Activated CD8-positive, alpha-beta memory T cell treated with anti-CD3 and anti-CD28 coated beads, Interleukin-2, amount 50 U/mL, for 24 hours (primary cell): ENCODE results near the gene CHCT1.

Source experiments
- DNase-seq: peaks from one replicate; pipeline ENCODE4 v3.0.0-alpha.2; 2020; ENCODE audit errors: extremely low read depth

CHCT1 gene

GRCh38 chr17:60442271-60443173 is 20.2 kb downstream of the CHCT1 start:
- DNase-seq, result no peak

- DNase-seq, result no peak
Observed at GRCh38 chr17:60443713-60444112, 21.4 kb downstream of the CHCT1 start.

- no peak for DNase-seq
Observed at GRCh38 chr17:60445144-60445543, 22.9 kb downstream of the CHCT1 start.

DNA sequence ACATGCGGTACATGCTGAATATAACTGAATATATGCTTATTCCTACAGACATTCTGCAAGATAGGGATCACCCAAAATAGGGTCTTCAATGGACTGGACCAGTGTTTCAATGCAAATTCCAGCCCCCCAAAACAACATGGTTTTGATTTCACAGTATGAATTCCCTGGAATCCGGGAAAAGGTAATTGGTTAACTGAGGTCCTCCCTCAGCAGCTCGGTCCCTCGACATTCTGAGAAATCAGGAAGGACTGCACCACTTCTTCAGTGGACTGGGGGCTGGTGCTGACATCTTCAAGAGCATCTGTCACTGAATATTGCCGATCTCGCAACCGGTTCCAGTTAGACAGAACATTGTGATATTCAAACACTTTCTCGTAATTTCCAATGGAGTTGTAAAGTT is 25.1 kb downstream of the CHCT1 start:
- DNase-seq, result no peak

DNA sequence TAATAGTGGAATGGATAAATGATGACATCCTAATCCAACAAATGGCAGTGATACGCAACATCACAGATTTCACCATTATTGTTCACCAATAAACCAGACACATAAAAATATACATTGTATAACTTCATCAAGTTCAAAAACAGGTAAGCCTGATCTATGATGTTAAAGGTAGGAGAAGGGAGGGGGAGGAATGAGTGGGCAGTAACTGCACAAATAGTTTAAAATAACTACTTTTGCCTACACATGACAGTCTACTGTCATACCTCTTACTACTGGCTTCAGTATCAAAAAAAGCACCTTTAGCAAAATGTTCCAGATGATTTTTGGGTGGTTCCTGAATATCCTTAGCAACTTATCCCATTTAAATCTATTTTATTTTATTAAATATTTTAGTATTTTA is 28.8 kb downstream of the CHCT1 start:
- no peak for DNase-seq

- DNase-seq, result no peak
Observed at GRCh38 chr17:60451965-60452364, 29.7 kb downstream of the CHCT1 start.

DNA sequence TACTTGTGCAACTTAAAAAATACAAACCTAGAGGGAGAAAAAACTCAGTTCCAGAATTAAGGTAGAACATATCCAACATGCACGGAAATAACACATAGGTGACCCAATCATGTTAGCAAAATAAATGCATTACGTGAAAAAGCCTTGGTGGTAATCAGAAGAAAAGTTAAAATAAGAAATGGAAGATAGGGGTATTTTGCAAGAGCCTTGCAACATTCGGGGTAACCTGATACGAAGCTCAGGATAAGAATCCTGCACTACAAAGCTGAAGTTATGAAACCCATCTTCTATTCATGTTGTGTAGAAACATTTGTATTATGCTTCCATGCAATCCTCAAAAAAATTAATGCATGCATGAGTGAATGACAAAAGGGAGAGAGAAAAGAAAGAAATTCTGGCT is 33.1 kb downstream of the CHCT1 start:
- DNase-seq, result no peak

DNA sequence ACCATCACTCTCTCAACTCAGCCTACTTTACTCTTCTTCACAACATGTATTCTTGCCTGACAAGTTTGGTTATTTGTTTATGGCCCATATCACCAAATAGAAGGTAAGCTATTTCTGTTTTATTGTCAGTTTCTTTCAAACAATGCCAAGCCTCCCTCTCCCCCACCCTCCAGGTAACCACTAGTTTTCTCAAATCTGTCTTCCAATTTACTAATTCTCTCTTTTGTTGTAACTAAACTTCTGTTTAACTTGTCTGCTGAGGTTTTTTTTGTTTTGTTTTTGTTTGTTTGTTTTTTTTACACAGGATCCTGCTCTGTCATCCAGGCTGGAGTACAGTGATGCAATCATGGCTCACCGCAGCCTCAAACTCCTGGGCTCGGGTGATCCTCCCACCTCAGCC is 34.9 kb downstream of the CHCT1 start:
- no peak for DNase-seq

DNA sequence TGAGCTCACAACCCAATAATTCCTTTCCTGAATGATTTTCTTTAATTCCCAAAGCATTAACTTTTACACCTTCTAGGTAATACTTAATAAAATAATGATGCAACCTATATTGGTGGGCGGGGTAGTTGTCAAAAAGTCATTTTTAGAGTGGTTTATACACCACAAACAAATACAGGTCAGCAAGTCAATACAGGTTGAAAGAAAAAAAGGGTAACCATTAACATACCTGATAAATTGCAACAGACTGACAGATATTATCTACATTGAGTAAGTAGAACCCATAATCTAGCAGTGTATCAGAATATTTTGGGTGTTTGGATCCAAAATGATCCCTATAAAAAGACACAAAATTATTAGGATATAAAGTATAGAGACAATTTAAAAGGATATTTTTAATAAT is 39.3 kb downstream of the CHCT1 start:
- no peak for DNase-seq

DNA sequence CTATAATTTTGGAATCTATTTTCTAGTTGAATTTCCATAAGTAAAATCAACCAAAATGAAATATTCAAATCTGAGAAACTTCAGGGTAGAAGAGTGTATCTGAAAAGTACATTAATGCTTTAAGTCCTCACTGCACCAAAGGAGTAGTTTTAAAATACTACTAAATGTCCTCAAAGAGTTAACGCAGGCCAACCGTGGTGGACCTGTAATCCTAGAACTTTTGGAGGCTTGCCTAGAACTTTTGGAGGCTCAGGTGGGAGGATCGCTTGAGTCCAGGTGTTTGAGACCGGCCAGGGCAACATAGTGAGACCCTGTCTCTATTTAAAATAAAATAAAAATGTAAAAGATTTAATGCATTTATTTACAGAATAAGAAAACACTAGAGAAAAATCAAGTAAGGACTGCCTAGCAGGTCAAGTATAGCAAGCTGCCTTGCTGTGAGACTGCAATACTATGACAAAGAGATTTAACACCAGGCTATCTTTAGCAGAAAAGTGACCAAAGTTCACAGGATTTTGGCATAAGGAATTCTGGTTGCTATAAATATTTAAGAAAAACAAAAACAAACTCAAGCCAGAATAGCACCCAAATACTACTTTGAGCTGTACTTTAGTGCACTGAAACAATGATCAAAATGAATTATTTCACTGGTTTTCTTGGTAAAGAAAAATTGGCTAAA is 41.0 kb downstream of the CHCT1 start:
- DNase-seq, result no peak

DNA sequence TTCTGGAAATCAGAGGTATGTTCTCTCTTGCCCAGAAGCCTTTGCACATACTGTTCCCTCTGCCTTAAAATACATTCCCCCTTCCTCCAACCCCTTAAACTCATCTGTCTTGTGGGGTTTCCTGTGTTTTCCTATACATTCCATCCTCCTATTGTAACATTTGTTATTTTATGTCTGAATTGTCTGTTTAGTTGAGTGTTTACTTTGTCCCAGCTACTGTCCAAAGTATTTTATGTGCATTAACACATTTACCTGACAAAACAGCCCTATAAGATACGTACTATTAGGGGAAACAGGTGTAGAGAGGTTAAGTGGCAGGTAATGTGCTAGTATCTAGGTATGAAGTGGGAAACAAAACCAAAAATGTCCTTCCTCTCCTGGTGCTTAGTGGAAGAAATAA is 42.1 kb downstream of the CHCT1 start:
- DNase-seq, result no peak

DNA sequence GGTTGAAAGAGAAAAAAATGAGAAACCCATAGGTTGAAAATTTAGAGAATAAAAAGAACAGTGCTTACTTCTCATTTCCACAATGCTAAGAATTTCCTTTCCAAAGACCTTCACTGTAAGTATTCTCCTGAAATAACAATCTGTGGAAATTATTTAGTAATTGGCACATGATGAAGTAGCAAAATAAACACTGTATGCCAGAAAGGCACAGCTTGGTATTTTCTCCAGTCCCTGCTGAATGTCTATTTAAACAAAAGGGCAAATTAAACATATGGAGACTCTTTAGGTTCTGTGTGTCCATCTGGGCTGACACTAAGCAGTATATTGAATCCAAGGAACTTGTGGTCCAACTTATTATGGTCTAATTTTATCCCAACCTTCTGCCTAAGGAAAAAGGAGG is 46.1 kb downstream of the CHCT1 start:
- DNase-seq, result no peak

DNA sequence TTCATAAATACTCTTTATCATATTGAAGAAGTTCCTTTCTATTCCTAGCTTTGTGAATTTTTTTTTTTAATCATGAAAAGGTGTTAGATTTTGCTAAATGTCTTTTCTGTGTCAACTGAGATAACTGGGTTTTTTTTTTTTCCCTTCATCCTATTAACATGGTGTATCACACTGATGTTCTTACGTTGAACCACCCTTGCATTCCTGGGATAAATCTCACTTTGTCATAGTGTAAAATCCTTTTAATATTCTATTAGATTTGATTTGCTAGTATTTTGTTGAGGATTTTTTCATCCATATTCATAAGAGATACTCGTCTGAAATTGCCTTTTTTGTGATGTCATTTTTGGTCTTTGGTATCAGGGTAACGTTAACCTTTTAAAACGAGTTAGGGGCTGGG is 49.2 kb downstream of the CHCT1 start:
- DNase-seq, result no peak

DNA sequence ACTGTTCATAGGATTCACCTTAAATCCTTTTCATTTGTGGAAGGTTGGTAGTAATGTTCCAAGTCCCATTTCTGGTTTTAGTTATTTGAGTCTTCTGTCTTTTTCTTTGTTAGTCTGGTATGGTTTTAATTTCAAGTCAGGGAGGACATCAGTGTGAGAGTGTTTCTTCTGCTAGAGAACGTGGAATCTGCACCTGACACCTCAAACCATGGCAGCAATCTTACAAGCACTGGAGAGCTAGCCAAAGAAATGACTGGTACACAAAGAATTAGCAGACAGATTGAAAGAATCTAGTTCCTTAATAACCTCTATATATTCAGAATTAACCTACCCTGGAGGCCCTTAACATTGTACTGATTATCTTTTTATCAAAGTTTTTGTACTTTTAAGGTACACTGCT is 50.2 kb downstream of the CHCT1 start:
- DNase-seq, result no peak

- no peak for DNase-seq
Observed at GRCh38 chr17:60473788-60474187, 51.5 kb downstream of the CHCT1 start.
